ENCODE measurements around the gene HSPB7.

- TF ChIP-seq CTCF (IDR thresholded peaks at IDR 0.05) = no peak
- no peak for TF ChIP-seq POLR2A (IDR thresholded peaks at IDR 0.05)
- TF ChIP-seq POLR2AphosphoS5 (IDR thresholded peaks at IDR 0.05) = no peak
These were observed 32.5 kb upstream of the HSPB7 start for GRCh38 chr1:16050328-16050727.

All from prostate gland (tissue), 2 donors.